Tibial nerve (tissue), 4 donors: ENCODE measurements around the gene CEP19.

Source experiments
- EP300 ChIP-seq, 2 donors: sonication (generic); formaldehyde crosslinking; IDR thresholded peaks; one replicate each; pipeline ENCODE4 v1.6.1; 2017; ENCODE audit warnings: antibody characterized with exemption in 2 of 2, mild to moderate bottlenecking in 1 of 2
- POLR2A ChIP-seq, 2 donors: fragments of 450-650 bp; IDR thresholded peaks; one replicate each; pipeline ENCODE4 v1.6.1; 2017; ENCODE audit warnings: antibody characterized with exemption in 2 of 2, mild to moderate bottlenecking in 2 of 2, moderate library complexity in 2 of 2
- TF ChIP-seq, protein P1 (sequence below), 5 experiments: fragments of 200-600 bp in 3 of 5; fragments of 450-650 bp in 2 of 5; sonication (generic) in 3 of 5; IDR thresholded peaks; one replicate each; pipeline ENCODE4 v1.5.1; 2016 to 2019; ENCODE audit warnings: antibody characterized with exemption in 5 of 5, mild to moderate bottlenecking in 3 of 5, moderate library complexity in 2 of 5

GRCh38 chr3:196707566-196707965 lies 4.5 kb downstream of the CEP19 start:
- TF ChIP-seq, protein P1, sequence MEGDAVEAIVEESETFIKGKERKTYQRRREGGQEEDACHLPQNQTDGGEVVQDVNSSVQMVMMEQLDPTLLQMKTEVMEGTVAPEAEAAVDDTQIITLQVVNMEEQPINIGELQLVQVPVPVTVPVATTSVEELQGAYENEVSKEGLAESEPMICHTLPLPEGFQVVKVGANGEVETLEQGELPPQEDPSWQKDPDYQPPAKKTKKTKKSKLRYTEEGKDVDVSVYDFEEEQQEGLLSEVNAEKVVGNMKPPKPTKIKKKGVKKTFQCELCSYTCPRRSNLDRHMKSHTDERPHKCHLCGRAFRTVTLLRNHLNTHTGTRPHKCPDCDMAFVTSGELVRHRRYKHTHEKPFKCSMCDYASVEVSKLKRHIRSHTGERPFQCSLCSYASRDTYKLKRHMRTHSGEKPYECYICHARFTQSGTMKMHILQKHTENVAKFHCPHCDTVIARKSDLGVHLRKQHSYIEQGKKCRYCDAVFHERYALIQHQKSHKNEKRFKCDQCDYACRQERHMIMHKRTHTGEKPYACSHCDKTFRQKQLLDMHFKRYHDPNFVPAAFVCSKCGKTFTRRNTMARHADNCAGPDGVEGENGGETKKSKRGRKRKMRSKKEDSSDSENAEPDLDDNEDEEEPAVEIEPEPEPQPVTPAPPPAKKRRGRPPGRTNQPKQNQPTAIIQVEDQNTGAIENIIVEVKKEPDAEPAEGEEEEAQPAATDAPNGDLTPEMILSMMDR (IDR thresholded peaks at IDR 0.05), result no peak
- no peak for TF ChIP-seq POLR2A (IDR thresholded peaks at IDR 0.05)
- no peak for TF ChIP-seq EP300 (IDR thresholded peaks at IDR 0.05)
